Erythroblast (primary cell): ENCODE measurements around the gene ATRNL1.
"Not testable (repeated sequence)": the region's sequence is repeated elsewhere in the genome, so short reads cannot be mapped to it uniquely, and the experiment has no call there.

Experiments used
- DNase-seq, 2 experiments: peaks; one replicate each; lab custom pipeline; 2025; lab: John Stamatoyannopoulos, UW
- GATA1 ChIP-seq: IDR thresholded peaks from 2 replicates; pipeline ENCODE4 v1.6.1; 2011; ENCODE audit warnings: low read depth, mild to moderate bottlenecking, control low read depth, low read length, moderate library complexity
- POLR2A ChIP-seq: IDR thresholded peaks from 2 replicates; pipeline ENCODE4 v1.6.1; 2011; ENCODE audit warnings: mild to moderate bottlenecking, low read length

The ATRNL1 gene

GRCh38 chr10:115696747-115697146, 603.6 kb downstream of the ATRNL1 start:
- no peak for DNase-seq
- TF ChIP-seq GATA1 (no peak), POLR2A (no peak)

GRCh38 chr10:115706026-115706425, 612.9 kb downstream of the ATRNL1 start:
- TF ChIP-seq GATA1 (no peak), POLR2A (no peak)
- no peak for DNase-seq

- DNase-seq = peak; percentile 3 to 28
- TF ChIP-seq GATA1 (no peak), POLR2A (no peak)
Measured at GRCh38 chr10:115706488-115707076, 613.4 kb downstream of the ATRNL1 start.

GRCh38 chr10:115710136-115710535, 617.0 kb downstream of the ATRNL1 start:
- no peak for TF ChIP-seq GATA1
- no peak for TF ChIP-seq POLR2A
- DNase-seq = no peak

GRCh38 chr10:115711306-115711705, 618.1 kb downstream of the ATRNL1 start:
- DNase-seq = no peak
- no peak for TF ChIP-seq GATA1
- TF ChIP-seq POLR2A = no peak

- no peak for TF ChIP-seq GATA1
- no peak for TF ChIP-seq POLR2A
Measured at GRCh38 chr10:115720121-115720520, 627.0 kb downstream of the ATRNL1 start.

GRCh38 chr10:115727129-115727528, 634.0 kb downstream of the ATRNL1 start:
- no peak for TF ChIP-seq GATA1
- no peak for TF ChIP-seq POLR2A
- DNase-seq = no peak

More at GRCh38 chr10:115720121-115720520, 627.0 kb downstream of the ATRNL1 start:
- no peak for DNase-seq

- TF ChIP-seq GATA1 (no peak), POLR2A (no peak)
- DNase-seq = no peak
Measured at GRCh38 chr10:115744089-115744488, 650.9 kb downstream of the ATRNL1 start.

GRCh38 chr10:115745943-115746342, 652.8 kb downstream of the ATRNL1 start:
- TF ChIP-seq GATA1 = no peak
- TF ChIP-seq POLR2A = no peak
- no peak for DNase-seq

GRCh38 chr10:115747811-115748210, 654.6 kb downstream of the ATRNL1 start:
- TF ChIP-seq POLR2A (no peak), GATA1 (no peak)
- no peak for DNase-seq

- DNase-seq = not testable (repeated sequence)
Measured at GRCh38 chr10:115758488-115758887, 665.3 kb downstream of the ATRNL1 start.

GRCh38 chr10:115760131-115760530, 667.0 kb downstream of the ATRNL1 start:
- TF ChIP-seq GATA1 (no peak), POLR2A (no peak)
- no peak for DNase-seq

- TF ChIP-seq POLR2A (no peak), GATA1 (no peak)
- no peak for DNase-seq
Measured at GRCh38 chr10:115761166-115761565, 668.0 kb downstream of the ATRNL1 start.

- DNase-seq = no peak
- TF ChIP-seq POLR2A = no peak
- no peak for TF ChIP-seq GATA1
Measured at GRCh38 chr10:115762029-115762428, 668.9 kb downstream of the ATRNL1 start.

GRCh38 chr10:115771755-115772154, 678.6 kb downstream of the ATRNL1 start:
- DNase-seq = no peak
- TF ChIP-seq POLR2A (no peak), GATA1 (no peak)

- DNase-seq = no peak
- TF ChIP-seq POLR2A (no peak), GATA1 (no peak)
Measured at GRCh38 chr10:115772606-115773005, 679.4 kb downstream of the ATRNL1 start.

GRCh38 chr10:115773832-115774231, 680.7 kb downstream of the ATRNL1 start:
- no peak for TF ChIP-seq POLR2A
- no peak for DNase-seq
